GM23338 (cell line): Measurements from ENCODE around the gene SORCS2. TPM values are rescaled to one million over a fixed set of nuclear protein-coding genes. Genes with fewer than 3 reads are reported as not detected.

Experiments used
- ATAC-seq: fragments of 200-7000 bp; cut with Tn5 transposase; 3 replicates; pipeline ENCODE4 v1.9.1; 2020
- DNase-seq: peaks from one replicate; pipeline ENCODE4 v3.0.0-alpha.2; 2015; ENCODE audit warnings: low spot score
- H2AFZ ChIP-seq: fragments of 200-600 bp; sonication (generic); 2 replicates; pipeline ENCODE4 v1.8.0; 2016; ENCODE audit warnings: antibody characterized with exemption, mild to moderate bottlenecking, moderate library complexity
- H3F3A ChIP-seq: fragments of 200-600 bp; sonication (generic); replicated peaks from 2 replicates; pipeline ENCODE4 v1.8.0; 2017; ENCODE audit warnings: antibody characterized with exemption, mixed run types, low read depth
- H3K27ac ChIP-seq: fragments of 200-600 bp; sonication (generic); 2 replicates; pipeline ENCODE4 v1.6.1; 2016; ENCODE audit warnings: low read depth
- H3K27me3 ChIP-seq: fragments of 200-600 bp; sonication (generic); 2 replicates; pipeline ENCODE4 v1.8.0; 2016; ENCODE audit warnings: mild to moderate bottlenecking, mixed run types, moderate library complexity; ENCODE audit not compliant: insufficient read depth
- H3K36me3 ChIP-seq: fragments of 200-600 bp; sonication (generic); 2 replicates; pipeline ENCODE4 v1.8.0; 2016; ENCODE audit warnings: mild to moderate bottlenecking; ENCODE audit not compliant: insufficient read depth
- H3K4me1 ChIP-seq: fragments of 200-600 bp; sonication (generic); 2 replicates; pipeline ENCODE4 v1.8.0; 2016; ENCODE audit warnings: mild to moderate bottlenecking, moderate library complexity; ENCODE audit not compliant: insufficient read depth
- H3K4me2 ChIP-seq: fragments of 200-600 bp; sonication (generic); 2 replicates; pipeline ENCODE4 v1.7.1; 2017; ENCODE audit warnings: mixed run types
- H3K4me3 ChIP-seq: fragments of 200-600 bp; sonication (generic); 2 replicates; pipeline ENCODE4 v1.6.1; 2016; ENCODE audit warnings: mixed run types
- H3K79me2 ChIP-seq: fragments of 200-600 bp; sonication (generic); replicated peaks from 2 replicates; pipeline ENCODE4 v1.8.0; 2017; ENCODE audit warnings: mild to moderate bottlenecking; ENCODE audit not compliant: insufficient read depth
- H3K9me2 ChIP-seq: fragments of 200-600 bp; sonication (generic); 2 replicates; pipeline ENCODE4 v1.8.0; 2017; ENCODE audit not compliant: insufficient read depth
- H4K20me1 ChIP-seq: fragments of 200-600 bp; sonication (generic); replicated peaks from 2 replicates; pipeline ENCODE4 v1.8.0; 2017; ENCODE audit warnings: mild to moderate bottlenecking; ENCODE audit not compliant: insufficient read depth
- H3K27ac Mint-ChIP-seq: 2 replicates; pipeline ENCODE4 v1.8.0; 2020; ENCODE audit warnings: inconsistent platforms, mild to moderate bottlenecking, moderate library complexity, mixed read lengths
- H3K27me3 Mint-ChIP-seq: 3 replicates; pipeline ENCODE4 v1.8.0; 2022; ENCODE audit warnings: low read depth, mild to moderate bottlenecking, moderate library complexity, mixed read lengths, inconsistent platforms; ENCODE audit not compliant: insufficient read depth, poor library complexity
- H3K36me3 Mint-ChIP-seq: 3 replicates; pipeline ENCODE4 v1.8.0; 2021; ENCODE audit warnings: low read depth, mild to moderate bottlenecking, inconsistent platforms, moderate library complexity, mixed read lengths
- H3K4me1 Mint-ChIP-seq: 3 replicates; pipeline ENCODE4 v1.8.0; 2020; ENCODE audit warnings: mild to moderate bottlenecking, inconsistent platforms, mixed read lengths
- H3K4me3 Mint-ChIP-seq: 3 replicates; pipeline ENCODE4 v1.8.0; 2021; ENCODE audit warnings: moderate library complexity, mild to moderate bottlenecking, inconsistent platforms, mixed read lengths
- H3K9me3 Mint-ChIP-seq: 3 replicates; pipeline ENCODE4 v1.8.0; 2020; ENCODE audit warnings: moderate library complexity, mild to moderate bottlenecking, inconsistent platforms, mixed read lengths
- CREB1 ChIP-seq: fragments of 250-450 bp; sonication (Bioruptor Pico); IDR thresholded peaks from 2 replicates; pipeline ENCODE4 v1.5.0; 2020; ENCODE audit warnings: low read depth, mild to moderate bottlenecking, moderate library complexity
- ETS1 ChIP-seq: IDR thresholded peaks from 2 replicates; pipeline ENCODE4 v1.6.1; 2016; ENCODE audit warnings: antibody characterized with exemption
- EZH2 ChIP-seq: fragments of 200-600 bp; sonication (generic); IDR thresholded peaks from one replicate; pipeline ENCODE4 v1.8.0; 2017; ENCODE audit warnings: antibody characterized with exemption, mild to moderate bottlenecking, low read depth; ENCODE audit not compliant: unreplicated experiment
- EZH2phosphoT487 ChIP-seq: fragments of 200-600 bp; sonication (generic); IDR thresholded peaks from one replicate; pipeline ENCODE4 v1.8.1; 2018; ENCODE audit warnings: antibody characterized with exemption; ENCODE audit not compliant: unreplicated experiment
- NANOG ChIP-seq: IDR thresholded peaks from 2 replicates; pipeline ENCODE4 v1.6.1; 2016; ENCODE audit warnings: antibody characterized with exemption, borderline replicate concordance
- REST ChIP-seq: IDR thresholded peaks from one replicate; pipeline ENCODE4 v1.6.1; 2018; ENCODE audit warnings: antibody characterized with exemption; ENCODE audit not compliant: unreplicated experiment
- ZNF114 ChIP-seq: fragments of 250-450 bp; sonication (Bioruptor Pico); IDR thresholded peaks from 2 replicates; pipeline ENCODE4 v1.5.0; 2020; ENCODE audit warnings: mild to moderate bottlenecking, moderate library complexity
- ZNF462 ChIP-seq: fragments of 250-450 bp; sonication (Bioruptor Pico); IDR thresholded peaks from 2 replicates; pipeline ENCODE4 v1.5.0; 2020; ENCODE audit warnings: mild to moderate bottlenecking, moderate library complexity
- polyA plus RNA-seq: library from polyadenylated mRNA; unstranded; fragments of >200 nt; fragmentation: Nextera tagmentation; extraction: Ambion mirVana; gene quantifications from 2 replicates; pipeline ENCODE4 v1.2.1, GENCODE V29; 2016
- total RNA-seq: library from RNA; depleted of rRNA; stranded (reverse); fragments of >200 nt; shearing (Covaris generic); gene quantifications from 2 replicates; pipeline ENCODE4 v1.2.3, GENCODE V29; 2014
- TF ChIP-seq, protein P1 (sequence below), 2 experiments: fragments of 200-600 bp in 1 of 2; sonication (generic) in 1 of 2; conservative IDR thresholded peaks; 2 replicates each; pipeline versions ENCODE4 v1.5.1 to v1.6.1; 2016 to 2017; ENCODE audit warnings: antibody characterized with exemption in 2 of 2, low read depth in 2 of 2, mild to moderate bottlenecking in 2 of 2, moderate library complexity in 1 of 2

The SORCS2 gene
- total and polyA plus RNA-seq, 2 experiments from 2014 or later = 0.47 to 2.4 TPM

GRCh38 chr4:7355795-7356194, 163.5 kb downstream of the SORCS2 start (continued):
- TF ChIP-seq ZNF462 (no peak), EZH2phosphoT487 (no peak), ZNF114 (CRISPR knock-in tag) (no peak), NANOG (no peak)

DNA sequence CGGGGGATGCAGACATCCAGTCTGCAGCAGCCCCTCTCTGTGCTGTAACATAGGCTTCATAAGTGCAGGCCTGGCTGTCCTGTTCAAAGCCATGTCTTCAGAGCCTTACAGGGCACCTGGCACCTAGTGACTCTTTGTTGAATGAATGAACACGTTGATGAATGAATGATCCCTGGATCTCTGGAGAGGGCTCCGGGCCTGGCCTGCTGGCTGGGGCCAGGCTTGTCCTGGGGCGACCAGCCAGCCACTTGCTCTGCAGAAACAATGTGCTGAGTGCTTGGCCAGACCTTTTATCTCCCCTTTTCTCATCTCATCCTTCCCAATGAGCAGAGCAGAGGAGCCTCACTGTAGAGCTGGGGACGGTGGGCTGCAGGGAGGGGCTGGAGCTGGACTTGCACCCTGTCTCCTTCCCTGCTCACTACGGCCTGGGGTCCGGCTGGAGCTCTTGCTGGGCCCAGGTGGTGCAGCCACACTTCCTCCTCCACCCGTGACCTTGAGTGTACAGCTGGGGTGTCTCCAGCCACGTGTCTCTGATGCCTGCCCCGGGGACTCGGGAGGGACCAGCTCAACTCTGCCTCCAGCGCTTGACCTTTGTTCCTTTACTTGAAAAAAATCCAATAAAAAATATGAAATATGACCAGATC, 164.5 kb downstream of the SORCS2 start:
- TF ChIP-seq, protein P1, sequence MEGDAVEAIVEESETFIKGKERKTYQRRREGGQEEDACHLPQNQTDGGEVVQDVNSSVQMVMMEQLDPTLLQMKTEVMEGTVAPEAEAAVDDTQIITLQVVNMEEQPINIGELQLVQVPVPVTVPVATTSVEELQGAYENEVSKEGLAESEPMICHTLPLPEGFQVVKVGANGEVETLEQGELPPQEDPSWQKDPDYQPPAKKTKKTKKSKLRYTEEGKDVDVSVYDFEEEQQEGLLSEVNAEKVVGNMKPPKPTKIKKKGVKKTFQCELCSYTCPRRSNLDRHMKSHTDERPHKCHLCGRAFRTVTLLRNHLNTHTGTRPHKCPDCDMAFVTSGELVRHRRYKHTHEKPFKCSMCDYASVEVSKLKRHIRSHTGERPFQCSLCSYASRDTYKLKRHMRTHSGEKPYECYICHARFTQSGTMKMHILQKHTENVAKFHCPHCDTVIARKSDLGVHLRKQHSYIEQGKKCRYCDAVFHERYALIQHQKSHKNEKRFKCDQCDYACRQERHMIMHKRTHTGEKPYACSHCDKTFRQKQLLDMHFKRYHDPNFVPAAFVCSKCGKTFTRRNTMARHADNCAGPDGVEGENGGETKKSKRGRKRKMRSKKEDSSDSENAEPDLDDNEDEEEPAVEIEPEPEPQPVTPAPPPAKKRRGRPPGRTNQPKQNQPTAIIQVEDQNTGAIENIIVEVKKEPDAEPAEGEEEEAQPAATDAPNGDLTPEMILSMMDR (conservative IDR thresholded peaks at IDR 0.05; ENCODE audit: low read depth in 2 of 2) = no peak
- TF ChIP-seq EZH2 = no peak
- TF ChIP-seq ETS1 = no peak
- no peak for TF ChIP-seq REST
- TF ChIP-seq CREB1 (CRISPR knock-in tag) = no peak
- H3K4me2 ChIP-seq = no peak overlapping the region
- no peaks in the 10 kb centered on the region for H4K20me1 ChIP-seq
- H2AFZ ChIP-seq = no peak overlapping the region
- DNase-seq (no peak), ATAC-seq (no peak)
- Mint-ChIP-seq H3K27ac (no peak overlapping the region), H3K4me3 (no peak overlapping the region), H3K9me3 (no peaks in the 10 kb centered on the region), H3K27me3 (peaks cover 7% of the 10 kb centered on the region), H3K36me3 (no peaks in the 10 kb centered on the region), H3K4me1 (peaks cover 5% of the 10 kb centered on the region; the same call in 2 of the 3 replicates)
- no peaks in the 10 kb centered on the region for H3K9me2 ChIP-seq
- H3K27ac ChIP-seq = no peak overlapping the region
- no peak overlapping the region for H3K4me3 ChIP-seq
- no peaks in the 10 kb centered on the region for H3F3A ChIP-seq
- no peaks in the 10 kb centered on the region for H3K4me1 ChIP-seq
- no peaks in the 10 kb centered on the region for H3K79me2 ChIP-seq
- no peaks in the 10 kb centered on the region for H3K36me3 ChIP-seq
- H3K27me3 ChIP-seq = no peaks in the 10 kb centered on the region
